ENCODE measurements around the gene PPP1R12A.

Gene PPP1R12A

DNA sequence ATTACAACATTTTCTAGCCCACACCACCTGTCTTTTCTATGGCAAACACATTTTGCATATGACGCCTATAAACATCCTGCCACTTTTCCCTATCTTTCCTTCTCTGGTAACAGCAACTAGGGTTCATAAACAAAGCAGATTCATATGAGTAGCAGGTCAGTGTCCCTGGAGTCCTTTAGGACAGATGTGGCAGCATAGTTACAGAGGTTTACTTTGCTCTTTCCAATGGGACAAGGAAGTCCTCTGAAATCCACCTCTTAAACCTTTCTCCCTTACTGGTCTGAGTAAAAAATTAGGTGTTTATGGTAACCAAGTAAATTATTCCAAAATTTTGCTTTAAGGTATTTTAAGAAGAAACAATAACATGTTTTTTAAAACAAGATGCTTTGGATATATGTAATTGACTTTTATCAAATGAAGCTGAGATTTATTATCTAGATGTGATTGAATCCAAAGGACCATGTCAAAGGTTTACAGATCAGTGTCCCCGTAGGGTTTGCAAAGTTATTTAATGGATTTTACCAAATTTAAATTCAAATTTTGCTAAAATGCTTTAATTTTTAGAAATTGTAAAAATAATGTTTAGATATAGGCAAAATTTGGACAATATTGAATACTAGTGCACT, 164.9 kb downstream of the PPP1R12A start:
- in situ Hi-C loops (cut with MboI; ENCODE audit: low sequenced_read_pairs) = no loop called here

- in situ Hi-C loops (cut with MboI; ENCODE audit: low sequenced_read_pairs) = no loop called here
Observed at GRCh38 chr12:79769189-79769859, 165.6 kb downstream of the PPP1R12A start.

DNA sequence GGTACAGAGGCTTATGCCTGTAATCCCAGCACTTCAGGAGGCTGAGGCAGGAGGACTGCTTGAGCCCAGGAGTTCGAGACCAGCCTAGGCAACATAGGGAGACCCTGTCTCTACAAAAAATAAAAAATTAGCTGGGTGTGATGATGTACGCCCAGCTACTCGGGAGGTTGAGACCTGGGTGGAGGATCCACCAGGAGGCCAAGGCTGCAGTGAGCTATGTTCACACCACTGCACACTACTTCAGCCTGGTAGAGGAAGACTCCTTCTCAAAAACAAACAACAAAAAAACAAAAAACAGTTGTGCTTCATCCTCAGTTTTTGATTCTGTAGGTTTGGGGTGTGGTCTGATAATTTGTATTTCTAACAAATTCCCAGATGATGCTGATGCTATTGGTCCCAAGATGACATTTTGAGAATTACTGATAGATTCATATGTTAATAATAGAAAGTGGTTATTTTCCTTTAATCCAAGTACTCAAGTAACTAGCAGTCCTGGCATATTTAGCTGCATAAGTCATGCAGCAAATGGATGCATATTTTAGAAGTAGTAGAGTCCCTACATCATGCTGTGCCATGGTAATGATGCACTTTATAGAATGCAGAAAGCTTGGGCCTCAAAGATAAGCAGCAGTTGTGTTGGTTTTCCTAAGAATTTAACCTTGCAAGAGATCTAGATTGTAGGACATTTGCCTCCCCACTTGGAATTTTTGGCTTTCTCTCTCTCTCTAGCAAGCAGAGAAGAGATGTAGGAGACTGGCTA, 168.0 kb downstream of the PPP1R12A start:
- in situ Hi-C loops (cut with MboI; ENCODE audit: low sequenced_read_pairs) = no loop called here

GRCh38 chr12:79765157-79765556, 169.7 kb downstream of the PPP1R12A start:
- in situ Hi-C loops (cut with MboI; ENCODE audit: low sequenced_read_pairs) = no loop called here

- in situ Hi-C loops (cut with MboI; ENCODE audit: low sequenced_read_pairs) = no loop called here
Observed at GRCh38 chr12:79764641-79765040, 170.3 kb downstream of the PPP1R12A start.

DNA sequence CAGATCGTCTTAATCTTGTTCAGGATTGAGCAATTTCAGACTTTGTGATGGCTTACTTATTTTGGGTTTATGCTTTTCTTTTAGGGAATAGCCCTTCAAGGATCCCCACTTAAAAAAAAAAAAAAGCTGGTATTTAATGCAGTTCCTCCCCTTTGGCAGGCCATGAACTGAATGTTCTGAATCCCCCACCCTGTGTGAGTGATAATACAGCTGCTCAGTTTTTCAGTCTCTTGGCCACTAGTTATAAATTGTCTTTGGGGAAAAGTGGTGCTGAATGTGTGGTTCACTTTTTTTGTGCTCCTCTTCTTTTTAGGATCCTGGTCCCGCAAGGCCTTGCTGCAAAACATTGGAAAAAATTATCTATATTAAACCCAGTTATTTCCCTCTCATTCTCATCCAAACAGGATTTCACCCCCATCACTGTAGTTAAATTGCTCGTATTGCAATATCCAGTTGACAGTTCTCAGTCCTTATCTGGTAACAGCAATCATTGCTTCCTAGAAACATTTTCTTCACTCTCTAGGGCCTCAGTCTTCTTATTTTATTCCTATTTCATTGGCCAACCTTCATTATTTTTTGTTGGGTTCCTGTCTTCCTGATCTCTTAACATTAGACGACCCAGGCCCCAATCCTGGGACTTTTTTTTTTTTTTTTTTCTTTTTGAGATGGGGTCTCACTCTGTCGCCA, 171.0 kb downstream of the PPP1R12A start:
- in situ Hi-C loops (cut with MboI; ENCODE audit: low sequenced_read_pairs) = no loop called here

DNA sequence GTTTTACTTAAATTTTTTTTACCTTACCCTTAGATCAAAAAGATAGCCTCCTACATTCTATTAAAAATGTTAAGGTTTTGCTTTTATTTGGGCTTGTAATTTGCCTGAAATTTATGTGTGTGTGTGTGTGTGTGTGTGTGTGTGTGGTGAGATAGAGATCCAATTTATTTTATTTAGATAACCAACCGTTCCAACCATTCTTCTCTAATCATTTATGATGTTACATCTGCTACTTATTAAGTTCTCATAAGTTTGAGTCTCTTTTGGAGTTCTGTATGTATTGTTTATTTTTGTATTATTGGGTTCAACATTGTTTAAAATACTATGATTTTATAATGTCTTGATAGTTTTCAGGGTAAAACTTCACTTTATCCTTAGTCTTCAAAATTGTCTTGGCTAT, 173.6 kb downstream of the PPP1R12A start:
- in situ Hi-C loops (cut with MboI; ENCODE audit: low sequenced_read_pairs) = no loop called here

- in situ Hi-C loops (cut with MboI; ENCODE audit: low sequenced_read_pairs) = no loop called here
Observed at GRCh38 chr12:79747274-79747673, 187.6 kb downstream of the PPP1R12A start.

DNA sequence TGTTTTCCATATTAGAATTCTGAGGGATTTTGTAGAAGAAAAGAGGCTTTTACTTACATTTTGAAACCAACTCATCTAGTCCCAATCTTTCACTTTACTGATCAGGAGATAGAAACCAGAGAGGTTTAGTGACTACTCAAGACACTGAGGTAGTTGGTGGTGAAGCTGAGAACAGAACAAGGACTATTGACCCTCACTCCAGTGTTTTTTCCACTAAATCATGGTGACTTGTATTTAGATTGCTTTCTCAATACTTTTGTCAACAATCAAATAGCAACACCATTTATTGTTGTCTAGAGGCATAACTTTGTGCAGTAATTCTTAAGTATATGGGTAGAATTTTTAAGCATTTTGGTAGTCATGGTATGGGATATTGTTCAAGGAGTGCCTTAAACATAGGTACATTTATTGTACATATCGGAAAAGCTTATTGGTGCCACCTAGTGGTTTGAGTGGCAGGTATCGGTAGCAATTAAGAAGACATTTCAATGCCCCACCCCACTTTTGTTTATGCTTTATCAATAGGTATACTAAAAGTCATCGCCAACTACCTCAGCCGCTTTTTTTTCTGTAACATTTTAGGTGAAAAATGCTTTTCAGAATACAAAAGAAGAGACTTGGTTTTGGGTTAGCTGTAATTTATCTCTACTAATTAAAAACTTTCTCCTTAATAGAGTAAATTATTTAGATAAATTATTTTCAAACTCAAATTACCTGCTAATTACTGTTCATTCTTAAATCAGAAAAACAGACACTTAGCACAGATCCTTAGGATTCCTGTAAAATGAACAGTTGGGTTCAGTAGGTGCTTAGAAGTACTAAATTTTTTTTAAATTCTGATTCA, 196.8 kb downstream of the PPP1R12A start:
- in situ Hi-C loops (cut with MboI; ENCODE audit: low sequenced_read_pairs) = no loop called here

GRCh38 chr12:79732638-79733037, 202.3 kb downstream of the PPP1R12A start:
- in situ Hi-C loops (cut with MboI; ENCODE audit: low sequenced_read_pairs) = no loop called here

GRCh38 chr12:79725987-79726386, 208.9 kb downstream of the PPP1R12A start:
- in situ Hi-C loops (cut with MboI; ENCODE audit: low sequenced_read_pairs) = no loop called here

Measured in HL-60/S4 (cell line).